ENCODE measurements around the gene LRIF1.
"Not testable (repeated sequence)": the region's sequence is repeated elsewhere in the genome, so short reads cannot be mapped to it uniquely, and the experiment has no call there.

Gene LRIF1

GRCh38 chr1:110963691-110964454 lies at the start of gene LRIF1:
TSS of gene LRIF1 (minus strand) at chr1:110963922. CDS start at chr1:110963688, 234 bp downstream.
- CTCF ChIA-PET = interaction anchor here (0.7 kb wide), 1 partner anchor 701 kb away, joined by 3 read pairs; no protein-coding TSS in a partner anchor
- DNase-seq (ENCODE audit: low spot score) = peak; percentile 97
- POLR2A ChIA-PET (ENCODE audit: low non-redundant PET) = interaction anchor here (0.7 kb wide), 1 partner anchor 176 kb away, joined by 3 read pairs; no protein-coding TSS in a partner anchor
- peak within 1 kb of the TSS; percentile 99 for H3K27ac ChIP-seq
- TF ChIP-seq CTCF (conservative IDR thresholded peaks at IDR 0.05; ENCODE audit: low read depth) = no peak

- DNase-seq (ENCODE audit: low spot score) = no peak
- no peak for TF ChIP-seq CTCF (conservative IDR thresholded peaks at IDR 0.05; ENCODE audit: low read depth)
- ChIA-PET CTCF (no interaction called here), POLR2A (ENCODE audit: low non-redundant PET) (no interaction called here)
- no peak overlapping the region for H3K27ac ChIP-seq
These were observed 44.3 kb upstream of the LRIF1 start for GRCh38 chr1:111008031-111008430.

DNA sequence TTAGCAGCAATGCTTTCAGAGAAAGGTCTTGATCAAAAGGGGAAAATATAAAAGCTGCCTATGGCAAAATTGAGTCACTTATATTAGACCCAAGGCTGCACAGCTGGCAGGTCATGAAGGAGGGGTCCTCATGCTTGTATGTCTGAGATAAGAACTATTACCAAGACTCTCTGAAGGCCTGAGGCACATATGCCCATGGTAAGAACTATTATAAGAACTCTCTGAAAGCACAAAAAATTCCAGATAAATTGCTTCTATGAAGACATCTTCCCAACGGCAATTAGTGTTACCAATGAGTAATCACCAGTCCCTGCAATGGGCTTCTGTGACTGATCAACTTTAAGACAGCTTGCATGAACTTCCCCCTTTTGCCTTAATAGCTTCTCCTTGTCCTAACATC lies 42.8 kb upstream of the LRIF1 start:
- CTCF ChIA-PET = no interaction called here
- POLR2A ChIA-PET (ENCODE audit: low non-redundant PET) = no interaction called here
- no peak overlapping the region for H3K27ac ChIP-seq
- TF ChIP-seq CTCF (conservative IDR thresholded peaks at IDR 0.05; ENCODE audit: low read depth) = no peak
- DNase-seq (ENCODE audit: low spot score) = no peak

DNA sequence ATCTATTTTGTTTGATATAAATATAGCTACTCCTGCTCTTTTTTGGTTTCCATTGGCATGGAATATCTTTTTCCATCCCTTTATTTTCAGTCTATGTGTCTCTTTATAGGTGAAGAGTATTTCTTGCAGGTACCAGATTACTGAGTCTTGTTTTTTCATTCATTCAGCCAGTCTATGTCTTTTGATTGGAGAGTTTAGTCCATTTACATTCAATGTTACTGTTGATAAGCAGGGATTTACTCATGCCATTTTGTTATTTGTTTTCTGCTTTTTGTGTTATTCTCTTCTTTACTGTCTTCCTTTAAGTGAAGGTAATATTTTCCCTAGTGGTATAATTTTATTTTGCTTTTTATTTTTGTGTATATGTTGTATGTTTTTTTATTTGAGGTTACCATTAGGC lies 35.9 kb upstream of the LRIF1 start:
- H3K27ac ChIP-seq; POLR2A ChIA-PET (ENCODE audit: low non-redundant PET); CTCF ChIA-PET; DNase-seq (ENCODE audit: low spot score): not testable (repeated sequence)

DNA sequence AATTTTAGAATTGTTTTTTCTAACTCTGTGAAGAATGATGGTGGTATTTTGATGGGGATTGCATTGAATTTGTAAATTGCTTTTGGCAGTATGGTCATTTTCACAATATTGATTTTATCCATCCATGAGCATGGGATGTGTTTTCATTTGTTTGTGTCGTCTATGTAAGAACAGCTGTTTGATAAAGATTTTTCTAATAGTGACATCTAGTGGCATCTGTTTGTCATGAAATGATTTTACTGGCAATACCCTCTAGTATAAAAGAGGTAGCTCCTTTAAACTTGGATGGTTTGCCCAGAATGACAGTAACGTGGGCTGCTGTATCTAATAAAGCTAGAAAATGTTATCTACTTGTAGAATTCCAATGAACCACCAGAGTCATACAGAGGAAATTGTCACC lies 28.6 kb upstream of the LRIF1 start:
- DNase-seq (ENCODE audit: low spot score) = peak; percentile 23
- H3K27ac ChIP-seq; POLR2A ChIA-PET (ENCODE audit: low non-redundant PET): not testable (repeated sequence)
- CTCF ChIA-PET = interaction anchor here (0.6 to 0.7 kb wide), 5 partner anchors 27 to 1913 kb away, joined by 3 to 4 read pairs (median 3); no protein-coding TSS in a partner anchor
- TF ChIP-seq CTCF (conservative IDR thresholded peaks at IDR 0.05; ENCODE audit: low read depth) = 0 out of 2 replicates have a peak, but pooled peaks have one; percentile 16

DNA sequence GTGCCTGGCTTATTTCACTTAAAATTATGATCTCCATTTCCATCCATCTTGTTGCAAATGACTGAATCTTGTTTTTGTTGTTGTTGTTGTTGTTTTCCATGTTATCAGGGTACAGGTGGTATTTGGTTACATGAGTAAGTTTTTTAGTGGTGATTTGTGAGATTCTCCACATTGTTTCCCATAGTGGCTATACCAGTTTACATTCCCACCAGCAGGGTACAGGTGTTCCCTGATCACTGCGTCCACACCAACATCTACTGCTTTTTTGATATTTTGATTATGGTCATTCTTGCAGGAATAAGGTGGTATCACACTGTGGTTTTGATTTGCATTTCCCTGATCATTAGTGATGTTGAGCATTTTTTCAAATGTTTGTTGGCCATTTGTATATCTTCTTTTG lies 27.6 kb upstream of the LRIF1 start:
- H3K27ac ChIP-seq; POLR2A ChIA-PET (ENCODE audit: low non-redundant PET); DNase-seq (ENCODE audit: low spot score): not testable (repeated sequence)
- CTCF ChIA-PET = interaction anchor here (0.6 to 0.7 kb wide), 2 partner anchors 298 to 464 kb away, joined by 3 to 7 read pairs; no protein-coding TSS in a partner anchor

- H3K27ac ChIP-seq = no peak overlapping the region
- no peak for DNase-seq (ENCODE audit: low spot score)
- no peak for TF ChIP-seq CTCF (conservative IDR thresholded peaks at IDR 0.05; ENCODE audit: low read depth)
- ChIA-PET CTCF (interaction anchor here (0.6 kb wide), 1 partner anchor 297 kb away, joined by 7 read pairs; no protein-coding TSS in a partner anchor), POLR2A (ENCODE audit: low non-redundant PET) (no interaction called here)
These were observed 26.8 kb upstream of the LRIF1 start for GRCh38 chr1:110990541-110990940.

All from RWPE1 (cell line).